ENCODE data around the gene F13B. TPM values are rescaled to one million over a fixed set of nuclear protein-coding genes. Genes with fewer than 3 reads are reported as not detected.

Gene F13B
- total RNA-seq, 4 donors from 2014 or later: not detected

- 96 to 100% methylated on average over 1 of the region's 1 CpG for WGBS, 2 donors
- H3K4me1 ChIP-seq: no peaks in the 10 kb centered on the region
- H3K27ac ChIP-seq: no peak overlapping the region
- H3K36me3 ChIP-seq: no peaks in the 10 kb centered on the region
- DNase-seq (ENCODE audit: low spot score in 2 of 2): no peak
- no peaks in the 10 kb centered on the region for H3K9me3 ChIP-seq
- H3K4me3 ChIP-seq: no peak overlapping the region
- H3K27me3 ChIP-seq: no peaks in the 10 kb centered on the region
- no peak for TF ChIP-seq CTCF (IDR thresholded peaks at IDR 0.05)
- TF ChIP-seq EP300 (IDR thresholded peaks at IDR 0.05): no peak
- no peak for TF ChIP-seq POLR2A (IDR thresholded peaks at IDR 0.05)
Observed at GRCh38 chr1:197092491-197093023, 25.5 kb upstream of the F13B start.

- no peaks in the 10 kb centered on the region for H3K36me3 ChIP-seq
- TF ChIP-seq CTCF (IDR thresholded peaks at IDR 0.05): no peak
- TF ChIP-seq EP300 (IDR thresholded peaks at IDR 0.05): no peak
- no peak for TF ChIP-seq POLR2A (IDR thresholded peaks at IDR 0.05)
- no peak for DNase-seq (ENCODE audit: low spot score in 2 of 2)
- H3K27ac ChIP-seq: no peak overlapping the region
- no peaks in the 10 kb centered on the region for H3K4me1 ChIP-seq
- H3K9me3 ChIP-seq: peaks cover 0 to 11% (median 0%) of the 10 kb centered on the region in 4 donors
- no peaks in the 10 kb centered on the region for H3K27me3 ChIP-seq
- H3K4me3 ChIP-seq: no peak overlapping the region
Observed at GRCh38 chr1:197083474-197083873, 16.4 kb upstream of the F13B start.

GRCh38 chr1:197081117-197081753 is 14.2 kb upstream of the F13B start:
- 96 to 100% methylated on average over 5 of the region's 5 CpGs for WGBS, 2 donors

GRCh38 chr1:197080323-197080722 is 13.3 kb upstream of the F13B start:
- no peak for DNase-seq (ENCODE audit: low spot score in 2 of 2)
- Histone ChIP-seq H3K9me3 (peaks cover 0 to 11% (median 0%) of the 10 kb centered on the region in 4 donors), H3K4me1 (no peaks in the 10 kb centered on the region), H3K4me3 (no peak overlapping the region), H3K27ac (no peak overlapping the region), H3K36me3 (no peaks in the 10 kb centered on the region), H3K27me3 (no peaks in the 10 kb centered on the region)
- 88 to 91% methylated on average over 2 of the region's 2 CpGs for WGBS, 2 donors
- no peak for TF ChIP-seq CTCF (IDR thresholded peaks at IDR 0.05)
- TF ChIP-seq EP300 (IDR thresholded peaks at IDR 0.05): no peak
- no peak for TF ChIP-seq POLR2A (IDR thresholded peaks at IDR 0.05)

More at GRCh38 chr1:197081117-197081753, 14.2 kb upstream of the F13B start:
- DNase-seq (ENCODE audit: low spot score in 2 of 2): no peak
- no peaks in the 10 kb centered on the region for H3K27me3 ChIP-seq
- H3K36me3 ChIP-seq: no peaks in the 10 kb centered on the region
- no peaks in the 10 kb centered on the region for H3K4me1 ChIP-seq
- TF ChIP-seq CTCF (IDR thresholded peaks at IDR 0.05) (no peak), POLR2A (IDR thresholded peaks at IDR 0.05) (no peak), EP300 (IDR thresholded peaks at IDR 0.05) (no peak)
- H3K9me3 ChIP-seq: peaks cover 0 to 11% (median 0%) of the 10 kb centered on the region in 4 donors
- H3K4me3 ChIP-seq: no peak overlapping the region
- no peak overlapping the region for H3K27ac ChIP-seq

- H3K27me3 ChIP-seq: no peaks in the 10 kb centered on the region
- TF ChIP-seq CTCF (IDR thresholded peaks at IDR 0.05) (no peak), EP300 (IDR thresholded peaks at IDR 0.05) (no peak), POLR2A (IDR thresholded peaks at IDR 0.05) (no peak)
- no peaks in the 10 kb centered on the region for H3K36me3 ChIP-seq
- no peak overlapping the region for H3K27ac ChIP-seq
- 76 to 93% methylated on average over 1 of the region's 1 CpG for WGBS, 2 donors
- peaks cover 0 to 9% (median 0%) of the 10 kb centered on the region in 4 donors for H3K9me3 ChIP-seq
- DNase-seq (ENCODE audit: low spot score in 2 of 2): no peak
- H3K4me3 ChIP-seq: no peak overlapping the region
- no peaks in the 10 kb centered on the region for H3K4me1 ChIP-seq
Observed at GRCh38 chr1:197076585-197076984, 9.5 kb upstream of the F13B start.

Data from tibial nerve (tissue), 4 donors.